Muscle of leg (tissue), 11 donors: Measurements from ENCODE around the gene PASK. TPM values are rescaled to one million over a fixed set of nuclear protein-coding genes. Genes with fewer than 3 reads are reported as not detected.

Experiments used
- DNase-seq: peaks from one replicate; pipeline ENCODE4 v3.0.0; 2013
- H3K27ac ChIP-seq: one replicate; pipeline ENCODE4 v1.5.1; 2013; ENCODE audit warnings: mild to moderate bottlenecking, low read length, control low read depth
- H3K27me3 ChIP-seq: one replicate; pipeline ENCODE4 v1.6.1; 2013; ENCODE audit warnings: low read length; ENCODE audit not compliant: control insufficient read depth, insufficient read depth
- H3K36me3 ChIP-seq: one replicate; pipeline ENCODE4 v1.6.1; 2013; ENCODE audit warnings: low read length; ENCODE audit not compliant: control insufficient read depth, insufficient read depth
- H3K4me1 ChIP-seq: one replicate; pipeline ENCODE4 v1.6.1; 2013; ENCODE audit warnings: low read length; ENCODE audit not compliant: control insufficient read depth, insufficient read depth
- H3K4me3 ChIP-seq: one replicate; pipeline ENCODE4 v1.5.1; 2013; ENCODE audit warnings: low read length, control low read depth
- H3K9me3 ChIP-seq: replicated peaks from 2 replicates; pipeline ENCODE4 v1.6.1; 2013; ENCODE audit warnings: low read depth, low read length; ENCODE audit not compliant: control insufficient read depth
- WGBS: methylation state at CpG from one replicate; pipeline ENCODE4 v1.1.5; 2013; ENCODE audit warnings: missing lambda C conversion rate; ENCODE audit not compliant: insufficient coverage; 5-methylcytosine and 5-hydroxymethylcytosine counted together
- polyA plus RNA-seq, 8 donors: library from polyadenylated mRNA; unstranded; fragments of 120-200 nt; gene quantifications; one replicate each; pipeline versions ENCODE4 v1.2.1 to v1.2.3, GENCODE V29; 2013; ENCODE audit warnings: inconsistent platforms in 1 of 8, low replicate concordance in 1 of 8; ENCODE audit not compliant: insufficient read length in 8 of 8, insufficient read depth in 1 of 8
- total RNA-seq: library from RNA; stranded (reverse); fragments of 120-200 nt; gene quantifications from one replicate; pipeline ENCODE4 v1.2.4, GENCODE V29; 2013

PASK gene
- total and polyA plus RNA-seq, 9 donors = 2.2 to 8.6 (median 6.1) TPM

DNA sequence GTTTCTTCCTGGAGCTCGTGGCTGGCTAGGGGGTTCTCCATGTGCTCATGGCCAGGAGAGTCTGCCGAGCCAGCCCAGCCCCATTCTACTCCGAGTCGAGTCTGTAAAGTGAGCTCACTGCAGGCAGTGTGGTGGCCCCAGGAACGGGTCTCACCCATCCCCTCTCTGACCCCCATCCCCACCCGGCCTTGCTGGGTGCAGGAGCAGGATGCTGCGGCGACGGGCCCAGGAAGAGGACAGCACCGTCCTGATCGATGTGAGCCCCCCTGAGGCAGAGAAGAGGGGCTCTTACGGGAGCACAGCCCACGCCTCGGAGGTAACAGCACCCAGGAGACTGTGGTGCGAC lies 40.6 kb upstream of the PASK start:
- H3K27ac ChIP-seq = no peak overlapping the region
- no peaks in the 10 kb centered on the region for H3K9me3 ChIP-seq
- H3K4me3 ChIP-seq = no peak overlapping the region
- no peaks in the 10 kb centered on the region for H3K36me3 ChIP-seq
- 68% methylated on average over 13 of the region's 15 CpGs for WGBS
- H3K4me1 ChIP-seq = no peaks in the 10 kb centered on the region
- no peaks in the 10 kb centered on the region for H3K27me3 ChIP-seq
- no peak for DNase-seq

DNA sequence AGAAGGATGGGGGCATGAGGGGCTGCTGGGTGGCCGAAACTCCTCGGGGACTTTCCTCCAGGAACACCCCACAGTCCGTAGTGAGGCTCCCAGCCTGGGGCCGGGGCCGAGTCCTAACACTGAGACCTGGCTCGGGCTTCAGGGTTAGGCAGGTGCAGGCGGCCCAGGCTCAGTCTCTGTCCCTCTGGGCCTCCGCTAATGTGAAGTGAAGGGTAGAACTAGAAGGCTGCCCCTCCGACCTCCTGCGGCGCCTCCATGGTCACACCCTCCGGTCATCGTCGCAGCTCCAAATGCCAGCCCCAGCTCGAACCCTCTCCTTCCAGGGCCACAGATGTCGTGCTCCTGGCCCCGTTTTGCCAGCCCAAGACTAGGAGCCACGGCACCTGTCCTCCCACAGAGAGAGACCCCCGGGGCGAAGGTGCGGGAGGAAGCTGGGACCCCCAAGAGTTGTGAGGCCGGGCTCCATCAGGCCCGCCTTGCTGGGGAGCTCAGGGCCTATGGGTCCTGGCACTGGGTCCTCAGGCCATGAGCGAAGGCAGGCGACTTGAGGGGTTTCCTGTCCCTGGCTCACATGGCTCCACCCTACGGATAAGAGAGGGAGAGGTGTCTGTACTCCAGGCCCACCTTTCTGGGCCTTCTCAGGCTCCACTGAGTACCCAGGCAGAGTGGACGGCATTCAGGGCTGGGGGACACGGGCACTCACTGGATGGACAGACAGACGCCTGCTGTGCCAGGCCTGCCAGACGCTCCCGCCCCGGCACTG lies 40.0 kb upstream of the PASK start:
- Histone ChIP-seq H3K4me1 (no peaks in the 10 kb centered on the region), H3K36me3 (no peaks in the 10 kb centered on the region), H3K27ac (no peak overlapping the region), H3K9me3 (no peaks in the 10 kb centered on the region), H3K27me3 (no peaks in the 10 kb centered on the region), H3K4me3 (no peak overlapping the region)
- no peak for DNase-seq
- 88% methylated on average over 32 of the region's 32 CpGs for WGBS

GRCh38 chr2:241188361-241189092 lies 39.3 kb upstream of the PASK start, which contains the start of gene ANO7:
Gene ANO7, plus strand, starts transcription at chr2:241188677. Its CDS starts 1,387 bp downstream, at chr2:241190064.
- Histone ChIP-seq H3K9me3 (no peaks in the 10 kb centered on the region), H3K36me3 (no peaks in the 10 kb centered on the region), H3K27me3 (no peaks in the 10 kb centered on the region), H3K4me3 (no peak within 1 kb of the TSS), H3K4me1 (no peaks in the 10 kb centered on the region), H3K27ac (no peak within 1 kb of the TSS)
- DNase-seq = no peak
- WGBS = 63% methylated on average over 18 of the region's 21 CpGs

GRCh38 chr2:241187918-241188234 lies 38.6 kb upstream of the PASK start:
- Histone ChIP-seq H3K4me1 (no peaks in the 10 kb centered on the region), H3K27me3 (no peaks in the 10 kb centered on the region), H3K9me3 (no peaks in the 10 kb centered on the region), H3K4me3 (no peak overlapping the region), H3K27ac (no peak overlapping the region), H3K36me3 (peaks cover 4% of the 10 kb centered on the region)
- DNase-seq = no peak
- WGBS = 7% methylated on average over 2 of the region's 4 CpGs

DNA sequence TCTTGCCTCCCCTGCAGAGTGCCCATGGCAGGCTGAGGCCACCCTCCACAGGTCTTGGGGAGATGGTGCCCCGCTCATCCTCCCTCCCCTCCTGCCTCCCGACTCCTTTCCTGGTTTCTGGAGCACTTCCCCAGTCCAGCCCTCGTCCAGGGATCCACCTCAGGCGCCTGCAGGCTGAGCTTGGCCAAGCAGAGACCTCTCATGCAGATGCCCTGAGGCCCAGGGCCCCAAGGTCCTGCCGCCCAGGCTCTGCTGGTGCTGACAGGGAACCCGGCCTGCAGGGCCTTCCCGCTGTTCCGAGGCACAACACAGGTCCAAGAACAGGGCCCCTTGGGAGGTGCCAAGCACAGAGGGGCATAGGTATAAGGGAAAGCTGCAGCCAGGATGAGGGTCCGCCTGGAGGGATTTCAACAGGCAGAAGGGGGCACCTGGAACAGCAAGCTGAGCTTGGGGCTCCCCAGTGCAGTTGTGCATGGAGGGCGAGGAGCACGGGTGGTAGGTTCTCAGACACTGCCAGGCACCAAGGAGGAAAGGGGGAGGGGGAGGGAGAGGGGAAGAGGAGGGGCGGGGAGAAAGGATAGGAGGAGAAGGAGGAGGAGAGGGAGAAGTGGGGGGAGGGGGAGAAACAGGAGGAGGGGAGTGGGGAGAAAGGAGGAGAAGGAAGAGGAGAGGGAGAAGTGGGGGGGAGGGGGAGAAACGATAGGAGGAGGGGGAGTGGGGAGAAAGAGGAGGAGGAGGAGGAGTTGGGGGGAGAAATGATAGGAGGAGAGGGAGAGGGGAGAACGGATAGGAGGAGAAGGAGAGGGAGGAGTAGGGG lies 38.0 kb upstream of the PASK start:
- Histone ChIP-seq H3K27me3 (no peaks in the 10 kb centered on the region), H3K27ac (no peak overlapping the region), H3K36me3 (peaks cover 5% of the 10 kb centered on the region), H3K4me1 (no peaks in the 10 kb centered on the region), H3K4me3 (no peak overlapping the region), H3K9me3 (no peaks in the 10 kb centered on the region)
- WGBS = 58% methylated on average over 11 of the region's 14 CpGs
- DNase-seq = no peak

GRCh38 chr2:241185961-241186360 lies 36.7 kb upstream of the PASK start:
- 78% methylated on average over 11 of the region's 11 CpGs for WGBS
- Histone ChIP-seq H3K4me3 (no peak overlapping the region), H3K4me1 (no peaks in the 10 kb centered on the region), H3K27me3 (no peaks in the 10 kb centered on the region), H3K9me3 (no peaks in the 10 kb centered on the region), H3K27ac (no peak overlapping the region), H3K36me3 (peaks cover 5% of the 10 kb centered on the region)
- DNase-seq = no peak

- H3K27me3 ChIP-seq = no peaks in the 10 kb centered on the region
- no peak overlapping the region for H3K4me3 ChIP-seq
- WGBS = 85% methylated on average over 5 of the region's 9 CpGs
- no peaks in the 10 kb centered on the region for H3K4me1 ChIP-seq
- no peak for DNase-seq
- no peaks in the 10 kb centered on the region for H3K9me3 ChIP-seq
- no peak overlapping the region for H3K27ac ChIP-seq
- H3K36me3 ChIP-seq = peaks cover 5% of the 10 kb centered on the region
Measured at GRCh38 chr2:241184901-241185300, 35.6 kb upstream of the PASK start.

GRCh38 chr2:241183221-241183620 lies 33.9 kb upstream of the PASK start:
- Histone ChIP-seq H3K9me3 (no peaks in the 10 kb centered on the region), H3K4me1 (no peaks in the 10 kb centered on the region), H3K27me3 (no peaks in the 10 kb centered on the region), H3K4me3 (no peak overlapping the region), H3K27ac (no peak overlapping the region), H3K36me3 (peaks cover 9% of the 10 kb centered on the region)
- no peak for DNase-seq
- WGBS = 100% methylated on average over 2 of the region's 9 CpGs

DNA sequence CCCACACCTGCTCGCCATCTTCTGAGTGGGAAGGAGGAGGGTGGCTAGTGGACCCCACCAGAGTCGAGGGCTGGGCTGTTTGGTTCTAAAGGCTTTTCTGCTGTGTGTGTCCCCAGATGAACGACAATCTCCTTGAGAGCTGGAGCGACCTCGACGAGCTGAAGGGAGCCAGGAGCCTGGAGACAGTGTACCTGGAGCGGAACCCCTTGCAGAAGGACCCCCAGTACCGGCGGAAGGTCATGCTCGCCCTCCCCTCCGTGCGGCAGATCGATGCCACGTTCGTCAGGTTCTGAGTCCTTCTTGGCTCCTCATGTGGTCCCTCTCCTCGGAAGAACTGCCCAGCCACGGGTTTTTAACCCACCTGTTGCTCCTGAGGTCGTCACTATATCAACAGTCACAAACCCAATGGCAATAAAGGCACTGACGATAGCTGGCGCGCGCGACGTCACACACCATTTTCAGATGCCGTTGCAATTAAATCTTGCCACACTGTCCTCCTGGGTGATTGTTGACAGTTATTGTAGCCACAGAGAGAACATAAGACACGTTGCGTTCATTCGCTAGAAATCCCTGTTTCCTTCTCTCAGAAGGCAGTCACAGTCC lies 33.4 kb upstream of the PASK start:
- Histone ChIP-seq H3K36me3 (peaks cover 9% of the 10 kb centered on the region), H3K4me3 (no peak overlapping the region), H3K9me3 (no peaks in the 10 kb centered on the region), H3K27ac (no peak overlapping the region), H3K4me1 (peaks cover 2% of the 10 kb centered on the region), H3K27me3 (no peaks in the 10 kb centered on the region)
- 94% methylated on average over 25 of the region's 28 CpGs for WGBS
- no peak for DNase-seq

DNA sequence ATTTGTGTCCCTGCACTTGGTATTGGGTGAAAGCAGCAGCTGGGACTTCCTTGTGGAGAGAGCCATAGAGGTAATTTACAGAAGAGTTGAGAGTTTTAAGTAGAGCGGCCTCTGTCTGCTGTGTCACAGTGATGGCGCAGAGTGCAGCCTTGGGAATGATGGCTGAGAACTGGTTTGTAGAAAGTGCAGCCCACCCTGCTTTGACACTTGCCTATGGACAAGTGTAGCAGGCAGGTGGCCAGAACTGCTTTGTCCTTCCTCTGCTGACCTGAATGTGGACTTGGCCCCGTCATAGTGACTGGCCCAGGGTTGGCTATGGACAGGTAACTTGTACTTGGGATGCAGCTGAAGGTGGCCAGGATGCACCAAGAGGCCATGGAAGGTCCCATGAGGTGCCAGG lies 32.9 kb upstream of the PASK start:
- peaks cover 9% of the 10 kb centered on the region for H3K36me3 ChIP-seq

More for the DNA sequence above, 32.9 kb upstream of the PASK start:
- Histone ChIP-seq H3K9me3 (no peaks in the 10 kb centered on the region), H3K27me3 (no peaks in the 10 kb centered on the region), H3K4me1 (peaks cover 2% of the 10 kb centered on the region), H3K27ac (no peak overlapping the region), H3K4me3 (no peak overlapping the region)
- WGBS = 78% methylated on average over 3 of the region's 3 CpGs
- DNase-seq = no peak
